Uterus (tissue), 4 donors: ENCODE results near the gene KATNAL1. TPM values are rescaled to one million over a fixed set of nuclear protein-coding genes. Genes with fewer than 3 reads are reported as not detected.

Experiments used
- DNase-seq, 2 donors: peaks; one replicate each; pipeline ENCODE4 v3.0.0-alpha.2; 2019 to 2020
- H3K27ac ChIP-seq, 2 donors: fragments of 200-600 bp; sonication (generic); 1 replicate in 1 of 2; 2 replicates in 1 of 2; pipeline ENCODE4 v1.5.1; 2016 to 2018
- H3K27me3 ChIP-seq, 2 donors: fragments of 200-600 bp; sonication (generic); one replicate each; pipeline ENCODE4 v1.5.1; 2018 to 2019; ENCODE audit warnings: control low read depth in 1 of 2
- H3K36me3 ChIP-seq, 2 donors: fragments of 200-600 bp; sonication (generic); one replicate each; pipeline ENCODE4 v1.5.1; 2019; ENCODE audit warnings: control low read depth in 1 of 2
- H3K4me1 ChIP-seq, 2 donors: fragments of 200-600 bp; sonication (generic); one replicate each; pipeline ENCODE4 v1.5.1; 2018 to 2019; ENCODE audit warnings: control low read depth in 1 of 2
- H3K4me3 ChIP-seq, 2 donors: fragments of 200-600 bp; sonication (generic); 1 replicate in 1 of 2; 2 replicates in 1 of 2; pipeline ENCODE4 v1.5.1; 2018 to 2019; ENCODE audit warnings: mild to moderate bottlenecking in 1 of 2
- H3K9me3 ChIP-seq, 2 donors: fragments of 200-600 bp; sonication (generic); one replicate each; pipeline ENCODE4 v1.5.1; 2019; ENCODE audit warnings: control low read depth in 1 of 2
- CTCF ChIP-seq, 4 experiments: fragments of 200-600 bp in 2 of 4; fragments of 450-650 bp in 2 of 4; sonication (generic) in 2 of 4; IDR thresholded peaks; one replicate each; pipeline ENCODE4 v1.5.1; 2016 to 2019; ENCODE audit warnings: antibody characterized with exemption in 4 of 4, mild to moderate bottlenecking in 2 of 4, moderate library complexity in 1 of 4
- POLR2A ChIP-seq, 2 donors: fragments of 450-650 bp; IDR thresholded peaks; one replicate each; pipeline ENCODE4 v1.6.1; 2016; ENCODE audit warnings: antibody characterized with exemption in 2 of 2, mild to moderate bottlenecking in 1 of 2, moderate library complexity in 1 of 2
- intact Hi-C: fragments of 100-400 bp; cut with DNase I; formaldehyde crosslinking; loops from one replicate; pipeline ENCODE4 v1.15.1; 2023; ENCODE audit warnings: low total_unique reads
- total RNA-seq, 4 donors: library from RNA; depleted of rRNA in 3 of 4; stranded (reverse); fragments of >200 nt in 3 of 4; gene quantifications; one replicate each; pipeline versions ENCODE4 v1.1.0 to v1.2.4, GENCODE V29; 2014 to 2023
- donor health status: DM: yes; HTN: yes; CAD: no.

The KATNAL1 gene
- total RNA-seq, 4 donors from 2014 or later: 24.1 to 65.3 (median 49.9) TPM

- Histone ChIP-seq H3K36me3 (no peaks in the 10 kb centered on the region), H3K27ac (no peak overlapping the region), H3K9me3 (no peaks in the 10 kb centered on the region), H3K27me3 (no peaks in the 10 kb centered on the region), H3K4me1 (no peaks in the 10 kb centered on the region), H3K4me3 (no peak overlapping the region)
- intact Hi-C loops: no loop called here
- TF ChIP-seq POLR2A (IDR thresholded peaks at IDR 0.05): no peak
- TF ChIP-seq CTCF (IDR thresholded peaks at IDR 0.05): peak in 1 of 4 experiments; percentile 7
- DNase-seq: no peak
Measured at GRCh38 chr13:30255696-30256095, 51.7 kb downstream of the KATNAL1 start.

DNA sequence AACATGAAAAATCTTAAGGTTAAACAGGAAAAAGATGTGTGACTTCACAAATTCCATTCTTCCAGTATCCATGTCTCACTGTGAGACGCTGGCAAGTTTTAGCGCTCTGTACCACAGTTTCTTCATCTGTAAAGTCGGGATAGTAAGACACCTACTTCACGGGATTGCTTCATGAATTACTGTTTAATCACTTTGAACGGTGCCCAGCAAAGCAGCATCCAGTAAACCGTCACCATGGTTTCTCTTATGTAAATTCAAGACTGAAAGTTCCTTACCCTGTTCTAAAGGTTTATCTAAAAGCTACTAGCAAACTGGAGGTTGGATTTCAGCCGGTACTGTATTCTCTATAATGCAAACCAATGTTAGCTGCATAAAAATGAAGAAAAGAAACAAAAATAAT lies 53.5 kb downstream of the KATNAL1 start:
- intact Hi-C loops: no loop called here
- H3K4me3 ChIP-seq: no peak overlapping the region
- no peaks in the 10 kb centered on the region for H3K4me1 ChIP-seq
- H3K27me3 ChIP-seq: no peaks in the 10 kb centered on the region
- no peaks in the 10 kb centered on the region for H3K9me3 ChIP-seq
- H3K27ac ChIP-seq: no peak overlapping the region
- no peak for TF ChIP-seq POLR2A (IDR thresholded peaks at IDR 0.05)
- TF ChIP-seq CTCF (IDR thresholded peaks at IDR 0.05): no peak
- no peak for DNase-seq
- H3K36me3 ChIP-seq: no peaks in the 10 kb centered on the region

GRCh38 chr13:30247406-30247805 lies 59.9 kb downstream of the KATNAL1 start:
- intact Hi-C loops: no loop called here
- TF ChIP-seq POLR2A (IDR thresholded peaks at IDR 0.05) (no peak), CTCF (IDR thresholded peaks at IDR 0.05) (no peak)
- no peaks in the 10 kb centered on the region for H3K27me3 ChIP-seq
- no peaks in the 10 kb centered on the region for H3K4me1 ChIP-seq
- H3K36me3 ChIP-seq: no peaks in the 10 kb centered on the region
- H3K4me3 ChIP-seq: no peak overlapping the region
- H3K9me3 ChIP-seq: no peaks in the 10 kb centered on the region
- DNase-seq: no peak
- H3K27ac ChIP-seq: no peak overlapping the region

GRCh38 chr13:30241532-30241931 lies 65.8 kb downstream of the KATNAL1 start:
- Histone ChIP-seq H3K27me3 (no peaks in the 10 kb centered on the region), H3K27ac (no peak overlapping the region), H3K36me3 (no peaks in the 10 kb centered on the region), H3K4me1 (no peaks in the 10 kb centered on the region), H3K4me3 (no peak overlapping the region), H3K9me3 (no peaks in the 10 kb centered on the region)
- no peak for DNase-seq
- no peak for TF ChIP-seq CTCF (IDR thresholded peaks at IDR 0.05)
- no peak for TF ChIP-seq POLR2A (IDR thresholded peaks at IDR 0.05)
- intact Hi-C loops: no loop called here

DNA sequence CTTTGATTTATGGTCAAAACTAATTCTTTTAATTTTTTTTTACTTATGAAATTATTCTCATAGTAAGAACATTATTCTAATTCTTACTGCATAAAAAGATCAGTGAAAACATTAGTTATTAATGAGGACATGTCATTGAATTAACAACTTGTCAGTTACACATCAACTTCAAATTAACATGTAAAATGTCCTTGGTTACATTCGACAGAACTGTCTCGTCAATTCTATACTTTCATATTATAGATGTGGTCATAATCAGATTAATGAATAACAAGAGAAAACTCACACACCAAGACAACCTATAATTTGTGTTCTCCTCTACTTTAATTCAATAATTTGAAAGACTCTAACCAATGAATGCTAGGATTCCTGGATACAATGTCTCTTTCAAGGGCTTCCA lies 66.7 kb downstream of the KATNAL1 start:
- H3K4me1 ChIP-seq: no peaks in the 10 kb centered on the region
- DNase-seq: no peak
- no peak overlapping the region for H3K27ac ChIP-seq
- H3K9me3 ChIP-seq: no peaks in the 10 kb centered on the region
- H3K4me3 ChIP-seq: no peak overlapping the region
- no peaks in the 10 kb centered on the region for H3K27me3 ChIP-seq
- H3K36me3 ChIP-seq: no peaks in the 10 kb centered on the region
- no peak for TF ChIP-seq CTCF (IDR thresholded peaks at IDR 0.05)
- TF ChIP-seq POLR2A (IDR thresholded peaks at IDR 0.05): no peak
- intact Hi-C loops: no loop called here
